RWPE2 (cell line): Measurements from ENCODE around the gene CELF2.

Source experiments
- ATAC-seq: fragments of 200-7000 bp; cut with Tn5 transposase; 3 replicates; pipeline ENCODE4 v1.9.1; 2021; ENCODE audit warnings: low read depth
- DNase-seq: peaks from one replicate; pipeline ENCODE4 v3.0.0-alpha.2; 2020; ENCODE audit warnings: low spot score
- H3K27ac ChIP-seq: fragments of 450-650 bp; 2 replicates; pipeline ENCODE4 v1.5.1; 2017; ENCODE audit warnings: mild to moderate bottlenecking; ENCODE audit not compliant: poor library complexity, severe bottlenecking
- H3K27me3 ChIP-seq: fragments of 250-450 bp; sonication (Bioruptor Pico); 2 replicates; pipeline ENCODE4 v1.5.1; 2021; ENCODE audit warnings: mild to moderate bottlenecking, moderate library complexity; ENCODE audit not compliant: insufficient read depth, poor library complexity, severe bottlenecking
- H3K36me3 ChIP-seq: fragments of 250-450 bp; sonication (Bioruptor Pico); 2 replicates; pipeline ENCODE4 v1.5.1; 2020; ENCODE audit warnings: low read depth, mild to moderate bottlenecking, moderate library complexity
- H3K4me1 ChIP-seq: fragments of 250-450 bp; sonication (Bioruptor Pico); 2 replicates; pipeline ENCODE4 v1.5.1; 2021; ENCODE audit warnings: mild to moderate bottlenecking, moderate library complexity; ENCODE audit not compliant: insufficient read depth, poor library complexity, severe bottlenecking
- H3K4me3 ChIP-seq: fragments of 250-450 bp; sonication (Bioruptor Pico); 2 replicates; pipeline ENCODE4 v1.5.1; 2021; ENCODE audit warnings: mild to moderate bottlenecking, moderate library complexity; ENCODE audit not compliant: severe bottlenecking
- H3K9me3 ChIP-seq: fragments of 250-450 bp; sonication (Bioruptor Pico); 2 replicates; pipeline ENCODE4 v1.5.1; 2021; ENCODE audit warnings: mild to moderate bottlenecking, moderate library complexity; ENCODE audit not compliant: severe bottlenecking
- TF ChIP-seq, protein P1 (sequence below): fragments of 450-650 bp; IDR thresholded peaks from one replicate; pipeline ENCODE4 v1.5.1; 2017; ENCODE audit warnings: mild to moderate bottlenecking, moderate library complexity; ENCODE audit not compliant: poor library complexity, severe bottlenecking

The CELF2 gene

GRCh38 chr10:11243425-11244222, 226.0 kb downstream of the CELF2 start:
- Histone ChIP-seq H3K27ac (no peak overlapping the region), H3K36me3 (no peaks in the 10 kb centered on the region), H3K27me3 (no peaks in the 10 kb centered on the region), H3K4me3 (no peak overlapping the region), H3K9me3 (no peaks in the 10 kb centered on the region), H3K4me1 (no peaks in the 10 kb centered on the region)
- ATAC-seq (no peak), DNase-seq (no peak)
- TF ChIP-seq, protein P1, sequence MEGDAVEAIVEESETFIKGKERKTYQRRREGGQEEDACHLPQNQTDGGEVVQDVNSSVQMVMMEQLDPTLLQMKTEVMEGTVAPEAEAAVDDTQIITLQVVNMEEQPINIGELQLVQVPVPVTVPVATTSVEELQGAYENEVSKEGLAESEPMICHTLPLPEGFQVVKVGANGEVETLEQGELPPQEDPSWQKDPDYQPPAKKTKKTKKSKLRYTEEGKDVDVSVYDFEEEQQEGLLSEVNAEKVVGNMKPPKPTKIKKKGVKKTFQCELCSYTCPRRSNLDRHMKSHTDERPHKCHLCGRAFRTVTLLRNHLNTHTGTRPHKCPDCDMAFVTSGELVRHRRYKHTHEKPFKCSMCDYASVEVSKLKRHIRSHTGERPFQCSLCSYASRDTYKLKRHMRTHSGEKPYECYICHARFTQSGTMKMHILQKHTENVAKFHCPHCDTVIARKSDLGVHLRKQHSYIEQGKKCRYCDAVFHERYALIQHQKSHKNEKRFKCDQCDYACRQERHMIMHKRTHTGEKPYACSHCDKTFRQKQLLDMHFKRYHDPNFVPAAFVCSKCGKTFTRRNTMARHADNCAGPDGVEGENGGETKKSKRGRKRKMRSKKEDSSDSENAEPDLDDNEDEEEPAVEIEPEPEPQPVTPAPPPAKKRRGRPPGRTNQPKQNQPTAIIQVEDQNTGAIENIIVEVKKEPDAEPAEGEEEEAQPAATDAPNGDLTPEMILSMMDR = no peak

- DNase-seq (no peak), ATAC-seq (no peak)
- H3K36me3 ChIP-seq = no peaks in the 10 kb centered on the region
- no peak overlapping the region for H3K27ac ChIP-seq
- no peaks in the 10 kb centered on the region for H3K9me3 ChIP-seq
- no peaks in the 10 kb centered on the region for H3K4me1 ChIP-seq
- H3K27me3 ChIP-seq = no peaks in the 10 kb centered on the region
- TF ChIP-seq, protein P1 = no peak
- no peak overlapping the region for H3K4me3 ChIP-seq
Measured at GRCh38 chr10:11245095-11245479, 227.4 kb downstream of the CELF2 start.

DNA sequence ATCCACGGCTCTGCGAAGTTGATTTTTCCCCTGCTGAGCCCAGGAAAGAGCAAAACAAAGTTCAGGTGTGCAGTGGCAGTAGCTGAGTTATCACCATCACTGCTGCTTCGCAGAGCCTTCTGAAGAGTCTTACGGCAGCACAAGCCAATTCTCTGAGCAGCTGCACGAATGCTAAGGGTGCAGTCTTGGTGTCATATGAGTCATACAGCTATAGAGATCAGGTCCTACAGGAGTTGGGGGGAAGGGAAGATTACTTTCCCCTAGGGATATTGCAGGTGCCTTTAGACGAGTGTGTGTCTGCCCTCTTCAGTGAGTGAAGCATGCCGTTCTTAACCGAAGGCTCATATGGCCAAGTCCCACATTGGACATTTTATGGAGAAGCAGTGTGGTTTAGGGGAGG, 227.8 kb downstream of the CELF2 start:
- no peaks in the 10 kb centered on the region for H3K27me3 ChIP-seq
- H3K9me3 ChIP-seq = no peaks in the 10 kb centered on the region

GRCh38 chr10:11245981-11246590, 228.4 kb downstream of the CELF2 start:
- Histone ChIP-seq H3K27ac (no peak overlapping the region), H3K4me1 (no peaks in the 10 kb centered on the region), H3K36me3 (no peaks in the 10 kb centered on the region), H3K4me3 (no peak overlapping the region), H3K27me3 (no peaks in the 10 kb centered on the region), H3K9me3 (no peaks in the 10 kb centered on the region)
- TF ChIP-seq, protein P1 = no peak
- ATAC-seq (no peak), DNase-seq (no peak)

More for the DNA sequence above, 227.8 kb downstream of the CELF2 start:
- Histone ChIP-seq H3K27ac (no peak overlapping the region), H3K4me1 (no peaks in the 10 kb centered on the region), H3K36me3 (no peaks in the 10 kb centered on the region), H3K4me3 (no peak overlapping the region)
- DNase-seq = no peak
- ATAC-seq = peak; percentile 29; the same call in 1 of the 3 replicates
- TF ChIP-seq, protein P1 = no peak
